HG02885 (cell line): ENCODE measurements around the gene SBNO1.

Experiments used
- ATAC-seq: cut with Tn5 transposase; IDR thresholded peaks from one replicate; pipeline ENCODE4 v1.9.1; 2021; ENCODE audit warnings: mild to moderate bottlenecking; ENCODE audit not compliant: unreplicated experiment, poor library complexity

The SBNO1 gene

DNA sequence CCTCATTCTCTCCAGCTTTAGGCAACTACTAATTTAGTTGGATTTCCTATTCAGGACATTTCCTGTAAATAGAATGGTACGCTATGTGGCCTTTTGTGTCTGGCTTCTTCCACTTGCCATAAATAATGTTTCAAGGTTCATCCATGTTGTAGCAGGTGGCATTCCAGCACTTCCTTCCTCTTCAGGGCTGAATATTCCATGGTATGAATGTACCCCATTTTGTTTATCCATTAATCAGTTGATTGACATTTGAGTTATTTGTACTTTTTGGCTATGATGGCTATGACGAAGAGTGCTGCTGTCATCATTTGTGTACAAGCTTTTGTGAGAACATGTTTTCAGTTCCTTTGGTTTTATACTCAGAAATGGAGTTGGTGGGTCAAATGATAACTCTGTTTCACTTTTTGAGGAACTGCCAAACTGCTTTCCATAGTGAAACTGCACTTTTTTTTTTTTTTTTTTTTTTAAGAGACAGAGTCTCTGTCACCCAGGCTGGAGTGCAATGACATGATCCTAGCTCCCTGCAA is 86.5 kb downstream of the SBNO1 start:
- peak; percentile 52 for ATAC-seq

DNA sequence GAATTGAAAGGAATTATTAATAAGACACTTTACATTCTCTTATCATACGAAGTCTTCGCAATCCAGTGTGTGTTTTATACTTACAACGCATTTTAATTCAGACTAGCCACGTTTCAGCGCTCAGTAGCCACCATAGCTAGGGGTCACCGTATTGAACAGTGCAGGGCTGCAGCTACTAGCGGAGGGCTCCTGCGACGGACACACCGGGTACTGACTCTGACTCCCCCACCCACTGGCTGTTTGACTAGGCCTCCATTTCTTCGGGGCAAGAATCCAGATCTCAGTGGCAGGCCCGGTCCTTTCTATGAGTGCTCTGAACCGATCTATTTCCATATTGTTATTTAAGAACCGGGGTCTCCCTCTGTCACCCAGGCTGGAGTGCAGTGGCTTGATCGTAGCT is 91.5 kb downstream of the SBNO1 start:
- ATAC-seq, result no peak

DNA sequence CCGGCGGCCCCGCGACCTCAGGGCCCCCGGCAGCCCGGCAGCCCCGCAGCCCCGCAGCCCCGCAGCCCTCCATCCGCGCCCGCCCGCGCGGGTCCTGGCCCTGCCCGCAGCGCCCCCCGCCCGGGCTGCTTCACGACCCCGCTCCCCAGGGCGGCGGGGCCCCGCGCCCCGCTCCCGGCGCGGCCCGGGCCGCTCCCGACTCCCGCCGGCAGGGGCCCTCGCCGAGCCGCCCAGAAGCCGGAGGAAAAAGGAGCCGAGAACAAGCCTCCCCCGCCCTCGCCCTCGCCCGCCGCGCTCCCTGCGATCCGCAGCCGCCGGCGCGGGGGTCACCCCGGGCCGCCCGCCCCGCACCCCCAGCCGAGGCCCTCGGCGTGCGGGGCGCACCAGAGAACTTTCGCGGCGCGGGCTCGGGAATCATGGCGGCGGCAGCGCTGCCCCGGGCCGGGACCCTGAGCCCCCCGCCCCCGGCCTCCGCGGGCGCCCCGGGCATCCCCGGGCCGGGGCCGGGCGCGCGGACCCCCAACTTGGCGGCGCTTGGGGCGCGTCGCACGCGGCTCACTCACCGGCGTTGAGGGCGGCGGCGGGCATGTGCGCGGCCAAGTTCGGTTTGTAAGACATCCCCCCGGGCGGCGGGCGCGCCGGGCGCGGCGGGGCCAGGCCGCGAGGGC is 93.5 kb downstream of the SBNO1 start:
- ATAC-seq, result peak; percentile 63

DNA sequence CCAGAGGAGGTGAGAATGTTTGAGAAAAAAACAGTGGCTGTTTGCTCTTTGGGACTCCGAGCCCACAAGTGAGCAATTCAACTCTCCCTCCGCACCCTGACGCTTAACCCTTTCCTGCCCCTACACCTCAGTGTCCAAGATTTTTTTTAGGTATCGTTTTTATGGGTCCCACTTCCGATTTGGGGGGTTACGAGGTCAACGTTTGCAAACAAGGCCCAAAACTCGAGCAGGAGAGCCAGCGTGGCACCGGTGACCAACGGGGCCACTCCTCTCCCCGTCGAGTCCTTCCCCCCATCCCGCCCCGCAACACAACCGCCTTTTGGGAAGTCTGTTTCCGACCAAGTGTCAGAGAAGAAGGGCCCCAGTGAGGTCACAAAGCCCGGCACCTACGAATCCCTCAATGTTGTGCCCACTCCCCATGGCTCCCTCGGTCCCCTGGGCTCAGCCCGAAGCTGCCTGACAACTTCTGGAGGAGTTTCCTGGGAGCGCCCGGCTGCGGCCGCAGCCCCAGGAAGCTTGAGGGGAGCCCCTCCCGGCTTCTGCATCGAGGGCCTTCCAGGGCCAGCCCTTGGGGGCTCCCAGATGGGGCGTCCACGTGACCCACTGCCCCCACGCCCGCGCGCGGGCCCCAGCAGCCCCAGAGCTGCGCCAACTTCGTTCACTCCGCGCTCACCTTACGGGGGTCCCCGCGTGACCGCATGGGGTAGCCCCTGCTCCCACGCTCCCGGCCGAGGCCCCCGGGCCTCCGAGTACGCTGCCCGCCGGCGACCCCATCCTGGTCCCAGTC is 94.2 kb downstream of the SBNO1 start:
- no peak for ATAC-seq

DNA sequence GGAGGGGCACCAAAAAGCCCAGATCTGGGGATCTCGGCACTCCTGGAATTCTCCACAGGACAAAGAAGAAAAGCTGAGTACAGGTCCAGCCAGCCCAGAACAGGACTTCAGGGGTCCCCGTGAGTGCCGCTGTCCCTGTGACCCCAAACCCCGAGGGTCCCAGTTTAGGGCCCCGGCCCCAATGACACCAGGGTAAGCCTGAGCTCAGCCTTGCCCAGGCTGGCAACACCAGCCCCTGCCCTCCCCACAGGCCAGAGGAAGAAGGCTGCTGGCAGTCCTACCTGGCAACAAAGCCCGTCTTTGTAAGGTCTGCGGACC is 94.8 kb downstream of the SBNO1 start:
- no peak for ATAC-seq

DNA sequence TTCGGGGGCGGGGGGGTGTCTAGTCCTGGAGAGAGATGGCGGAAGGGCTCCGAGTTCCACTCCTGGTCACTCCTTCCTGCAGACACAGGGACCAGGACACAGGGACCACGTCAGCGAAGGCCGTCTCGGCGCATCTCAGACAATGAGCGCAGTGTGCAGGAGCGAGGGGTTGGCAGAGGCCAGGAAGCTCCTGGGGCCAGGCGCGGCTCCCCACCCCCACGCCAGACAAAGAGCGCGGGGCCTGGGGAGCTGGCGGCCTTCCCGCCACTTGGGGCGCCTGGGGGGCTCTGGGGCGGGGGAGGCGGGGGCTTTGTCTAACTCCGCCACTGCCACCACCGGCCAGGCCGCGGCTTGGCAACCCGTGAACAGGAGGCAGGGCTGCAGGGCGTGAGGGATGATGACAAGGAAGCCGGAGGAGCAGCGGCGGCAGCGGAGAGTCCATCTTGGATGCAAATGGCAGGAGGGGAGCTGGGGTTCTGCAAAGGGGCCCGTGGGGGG is 95.2 kb downstream of the SBNO1 start:
- no peak for ATAC-seq

DNA sequence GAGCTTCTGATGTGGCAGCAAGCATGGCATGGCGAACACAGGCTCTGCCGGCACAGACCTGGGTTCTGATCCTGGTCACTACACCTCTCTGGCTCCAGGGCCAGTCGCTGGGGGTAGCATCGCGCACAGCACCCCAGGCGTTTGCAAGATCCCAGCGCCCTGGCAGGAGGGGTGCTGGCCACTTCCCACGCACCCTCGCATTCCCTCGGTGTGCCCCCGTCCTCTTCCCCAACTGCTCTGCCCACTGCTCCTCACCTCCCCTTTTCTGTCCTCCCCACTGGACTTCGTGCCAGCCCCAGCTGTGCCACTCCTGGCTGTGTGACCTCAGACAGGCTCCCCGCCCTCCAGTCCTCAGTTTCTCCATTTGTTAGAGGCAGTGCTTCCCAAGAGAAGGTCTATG is 95.8 kb downstream of the SBNO1 start:
- no peak for ATAC-seq

DNA sequence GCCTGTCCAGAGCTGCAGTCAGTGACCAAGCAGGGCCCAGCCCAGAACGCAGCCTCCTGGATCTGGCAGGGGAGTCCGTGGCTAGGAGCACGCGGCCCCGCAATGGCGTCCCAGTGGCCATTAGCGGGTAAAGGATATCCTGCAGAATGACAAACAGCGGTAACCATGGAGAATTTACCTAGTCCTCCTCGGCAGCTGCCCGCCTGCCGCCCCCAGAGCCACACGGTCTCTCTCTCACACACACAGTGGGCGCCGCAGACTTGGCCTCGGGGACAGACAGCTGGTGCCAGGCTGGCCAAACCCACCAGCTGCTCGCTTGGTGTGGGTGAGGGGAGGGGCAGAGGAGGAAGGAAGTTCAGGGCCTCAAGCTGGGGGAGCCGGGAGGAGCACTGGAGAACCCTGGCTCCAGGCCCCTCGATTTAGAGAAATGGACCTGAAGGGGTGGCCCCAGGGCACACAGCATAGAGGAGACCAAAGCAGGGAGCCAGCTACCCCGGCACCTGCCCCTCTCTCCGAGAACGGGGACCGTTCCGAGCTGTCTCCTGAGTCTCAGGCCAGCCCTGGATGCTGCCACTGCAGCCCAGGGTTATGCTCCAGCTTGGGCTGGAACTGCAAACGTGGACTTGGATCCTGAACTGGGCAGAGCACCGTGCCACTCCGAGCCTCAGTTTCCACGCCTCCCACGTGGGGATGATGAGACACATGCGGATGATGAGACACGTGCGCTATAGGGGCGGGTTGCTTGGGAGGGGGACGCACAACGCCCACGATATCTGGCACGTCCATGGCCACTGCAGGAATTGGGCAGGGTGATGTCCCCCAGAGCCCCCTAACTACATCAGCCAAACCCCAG is 96.4 kb downstream of the SBNO1 start:
- ATAC-seq, result no peak

DNA sequence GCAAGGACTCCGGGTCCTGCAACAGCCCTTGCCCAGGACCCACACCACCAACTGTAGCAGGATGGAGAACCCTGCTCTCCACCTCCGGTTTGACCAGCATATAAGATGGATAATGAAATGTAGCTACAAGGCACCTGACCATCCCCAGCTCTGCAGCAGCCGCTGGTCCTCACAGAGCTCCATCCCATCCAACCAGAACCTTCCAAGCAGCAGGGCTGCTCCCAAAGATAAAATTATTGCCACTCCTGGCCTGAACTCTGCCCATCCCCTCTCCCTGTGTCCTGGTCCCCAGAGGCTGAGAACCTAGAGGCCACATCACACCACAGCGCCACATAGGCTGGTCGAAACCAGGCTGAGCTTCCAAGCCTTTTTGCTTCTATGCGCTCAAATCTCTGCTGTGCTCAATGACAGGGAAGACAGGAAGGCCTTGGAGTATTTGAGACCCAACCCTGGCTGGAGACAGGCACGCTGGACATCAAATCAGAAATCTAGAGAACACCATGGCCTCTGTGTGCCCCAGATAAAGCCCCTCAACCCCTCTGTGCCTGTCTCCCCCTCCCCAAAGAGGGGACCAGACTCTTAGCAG is 97.2 kb downstream of the SBNO1 start:
- no peak for ATAC-seq

DNA sequence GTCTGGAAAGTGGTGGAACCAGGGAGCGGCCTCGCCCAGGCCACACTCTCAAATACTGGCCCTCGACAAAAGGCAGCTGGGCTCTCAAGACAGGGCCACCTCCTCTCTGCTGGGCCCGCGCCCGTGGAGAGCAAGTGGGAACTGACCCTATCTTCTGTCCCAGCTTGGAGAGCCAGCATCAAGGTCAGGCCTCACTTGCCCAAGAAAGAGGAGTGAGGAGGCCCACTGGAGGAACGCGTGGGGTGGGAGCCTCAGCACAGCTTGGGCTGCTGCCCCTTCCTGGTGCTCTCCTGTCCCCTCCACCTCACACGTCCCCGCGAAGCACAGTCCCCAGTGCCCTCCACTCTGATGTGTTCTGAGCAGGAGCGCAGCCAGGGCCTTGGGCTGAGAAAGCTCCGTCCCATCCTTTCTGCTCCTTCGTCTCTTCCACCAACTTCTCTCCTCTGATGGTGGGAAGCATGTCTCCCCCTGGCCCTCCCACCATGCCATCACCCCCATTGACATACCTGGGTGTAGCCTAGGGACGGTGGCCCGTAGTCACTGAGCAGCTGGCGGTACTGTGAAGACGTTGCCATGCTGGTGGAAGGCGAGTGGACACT is 97.9 kb downstream of the SBNO1 start:
- no peak for ATAC-seq

DNA sequence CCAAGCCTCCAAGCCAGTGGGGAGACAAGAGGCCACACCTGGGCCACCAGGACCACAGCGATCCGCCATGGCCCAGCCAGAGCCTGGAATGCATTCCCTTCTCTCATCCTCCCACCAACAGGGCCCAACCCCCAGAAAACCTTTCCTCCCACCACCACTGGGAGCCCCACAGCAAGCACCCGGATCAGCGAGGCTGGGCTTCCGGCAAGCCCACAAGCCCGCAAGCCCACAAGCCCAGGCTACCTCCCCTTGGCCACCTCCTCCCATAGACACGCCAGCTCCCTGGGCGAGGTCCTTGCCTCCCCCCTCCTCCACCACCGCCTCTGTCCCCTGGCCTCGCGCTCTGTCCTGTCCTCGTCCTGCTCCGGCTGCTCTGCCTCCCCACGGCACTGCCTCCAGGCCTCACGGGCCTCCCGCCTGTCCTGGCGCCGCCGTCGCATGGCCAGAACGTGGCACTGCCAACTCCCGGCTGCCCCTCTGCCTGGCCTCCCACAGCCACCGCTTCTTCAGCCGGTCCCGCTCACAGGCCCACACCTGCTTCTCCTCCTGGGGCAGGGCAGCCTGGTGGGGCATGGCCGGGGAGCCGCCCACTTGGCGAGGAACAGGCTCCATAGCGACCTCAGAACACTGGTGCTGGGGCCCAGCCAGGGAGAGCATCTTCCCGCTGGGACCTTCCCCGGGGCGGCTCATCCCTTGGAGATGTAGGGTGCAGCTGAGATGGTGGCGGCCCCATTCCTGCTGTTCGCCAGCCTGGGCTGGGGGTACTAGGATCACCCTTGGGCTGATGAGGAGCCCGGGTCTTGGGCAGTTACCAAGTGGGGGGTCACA is 98.6 kb downstream of the SBNO1 start:
- no peak for ATAC-seq

DNA sequence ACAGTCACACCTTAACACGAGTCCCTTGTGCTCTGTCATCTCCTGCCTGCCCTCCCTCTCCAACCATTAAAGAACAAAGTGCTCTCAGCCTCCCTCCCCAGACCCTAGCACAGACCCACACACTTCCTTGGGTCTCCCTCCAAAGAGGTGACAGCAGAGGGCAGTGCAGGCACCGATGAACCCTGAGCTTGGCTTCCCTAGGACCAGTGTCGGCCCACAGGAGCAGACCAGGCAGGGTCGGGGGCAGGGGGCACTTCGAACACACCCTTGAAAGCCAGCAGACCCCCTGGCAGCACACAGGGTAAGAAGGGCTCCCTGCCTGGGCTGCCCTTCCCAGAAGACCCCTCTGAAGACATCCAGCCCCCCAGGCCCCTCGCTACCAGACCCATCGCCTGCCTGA is 100.0 kb downstream of the SBNO1 start:
- no peak for ATAC-seq

DNA sequence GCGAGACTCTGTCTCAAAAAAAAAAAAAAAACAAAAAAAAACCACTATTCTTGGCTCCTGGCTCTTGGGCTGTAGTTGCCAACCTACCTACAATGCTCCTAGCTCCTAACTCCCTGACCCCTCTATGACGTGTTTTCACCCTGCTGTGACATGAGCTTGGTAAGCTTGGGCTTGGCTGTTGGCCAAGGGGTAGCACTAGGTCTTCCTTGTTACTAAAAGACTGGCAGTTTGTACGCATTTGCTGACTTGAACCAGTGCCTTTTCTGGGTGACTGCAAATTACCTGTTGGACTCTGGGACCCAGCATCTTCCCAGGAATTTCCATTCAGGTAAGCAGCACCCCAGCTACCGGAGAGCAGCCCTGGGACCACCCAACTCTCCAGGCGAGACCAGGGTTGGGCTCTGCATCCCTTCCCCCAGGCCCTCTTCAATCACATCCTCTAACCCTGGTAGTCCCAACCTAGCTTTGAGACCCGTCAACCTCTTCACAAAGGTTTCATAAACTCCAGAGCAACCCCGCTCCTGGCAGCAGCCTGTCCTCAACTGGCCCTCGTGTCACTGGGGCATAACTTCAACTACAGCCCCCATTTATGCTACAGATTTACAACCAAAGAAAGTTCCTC is 101.3 kb downstream of the SBNO1 start:
- ATAC-seq, result no peak

DNA sequence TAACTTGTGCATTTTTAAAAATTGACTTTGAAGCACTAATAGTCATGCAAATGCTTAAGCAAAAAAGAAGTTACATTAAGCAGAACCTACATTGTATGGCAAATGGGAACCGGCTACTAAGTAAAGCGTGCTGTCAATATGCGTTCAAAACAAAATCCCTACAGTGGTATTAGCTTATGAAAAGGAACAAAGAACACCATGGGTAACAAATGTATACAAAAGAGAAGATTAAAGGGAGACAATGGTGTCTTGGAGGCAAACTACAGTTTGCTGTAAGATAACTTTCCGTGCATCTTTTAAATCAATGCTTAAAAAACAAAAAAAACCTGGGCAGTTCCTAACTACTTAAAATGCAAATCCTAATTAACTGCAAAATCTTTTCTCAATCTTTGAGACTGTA is 103.5 kb downstream of the SBNO1 start:
- no peak for ATAC-seq

DNA sequence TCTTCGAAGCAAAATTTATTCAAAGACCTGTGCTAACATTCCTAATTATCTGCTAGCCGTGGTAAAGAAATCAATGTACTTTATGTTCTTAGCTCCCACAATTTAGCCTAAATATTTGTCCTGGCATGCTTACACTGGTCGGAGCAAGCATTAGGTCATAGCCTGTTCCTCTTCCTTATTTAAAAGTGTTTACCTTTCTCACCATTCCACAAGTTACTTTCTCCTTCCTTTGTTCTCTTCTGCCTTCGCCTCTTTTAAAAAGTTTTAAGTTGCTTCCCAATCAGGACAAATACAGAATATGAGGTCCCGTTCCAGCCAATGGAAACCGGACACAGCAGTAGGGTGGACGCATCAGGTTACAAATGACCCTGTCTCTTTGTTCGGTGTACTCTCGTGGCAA is 104.6 kb downstream of the SBNO1 start:
- ATAC-seq, result no peak

DNA sequence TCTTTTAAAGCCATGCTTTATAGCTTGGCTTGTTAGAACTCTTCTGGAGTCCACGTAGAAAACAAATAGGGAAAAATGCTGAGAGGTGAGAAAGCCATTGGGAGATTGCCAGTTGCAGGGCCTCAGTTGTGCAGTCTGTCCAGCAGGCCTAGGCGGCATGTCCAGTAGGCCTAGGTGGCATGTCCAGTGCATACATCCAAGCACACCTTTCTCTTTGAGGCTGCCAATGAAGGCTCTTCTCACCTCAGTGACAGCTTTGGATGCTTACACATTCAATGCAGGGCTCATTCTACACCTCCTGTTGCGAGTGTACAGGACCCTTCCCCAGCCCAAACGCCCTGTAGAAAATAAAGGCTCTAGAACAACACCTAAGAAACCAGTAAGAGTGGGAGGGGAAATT is 106.1 kb downstream of the SBNO1 start:
- no peak for ATAC-seq

DNA sequence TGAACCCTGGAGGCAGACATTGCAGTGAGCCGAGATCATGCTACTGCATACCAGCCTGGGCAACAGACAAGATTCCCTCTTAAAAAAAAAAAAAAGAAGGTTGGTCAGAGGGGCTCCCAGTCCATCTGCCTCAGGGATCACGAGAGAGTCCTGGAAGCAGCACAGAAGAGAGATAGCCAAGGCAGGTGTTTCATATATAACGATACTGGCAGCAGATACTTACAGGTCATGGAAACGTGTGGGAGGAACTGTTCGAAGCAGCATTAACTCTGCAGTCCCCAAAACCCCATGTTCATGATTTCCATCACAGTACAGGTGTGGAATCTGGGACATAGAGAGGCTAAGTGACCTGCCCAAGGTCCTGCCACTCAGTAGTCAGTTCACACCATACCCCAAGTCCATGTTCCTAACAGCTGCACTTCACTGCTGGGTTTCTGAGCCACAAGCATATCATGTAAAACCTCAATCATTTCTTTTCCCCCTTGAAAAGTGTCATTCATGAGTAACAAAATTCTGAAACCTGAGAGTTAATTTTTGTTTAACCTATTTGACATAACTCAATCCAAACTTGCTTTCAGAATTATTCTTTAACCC is 109.7 kb downstream of the SBNO1 start:
- ATAC-seq, result no peak

DNA sequence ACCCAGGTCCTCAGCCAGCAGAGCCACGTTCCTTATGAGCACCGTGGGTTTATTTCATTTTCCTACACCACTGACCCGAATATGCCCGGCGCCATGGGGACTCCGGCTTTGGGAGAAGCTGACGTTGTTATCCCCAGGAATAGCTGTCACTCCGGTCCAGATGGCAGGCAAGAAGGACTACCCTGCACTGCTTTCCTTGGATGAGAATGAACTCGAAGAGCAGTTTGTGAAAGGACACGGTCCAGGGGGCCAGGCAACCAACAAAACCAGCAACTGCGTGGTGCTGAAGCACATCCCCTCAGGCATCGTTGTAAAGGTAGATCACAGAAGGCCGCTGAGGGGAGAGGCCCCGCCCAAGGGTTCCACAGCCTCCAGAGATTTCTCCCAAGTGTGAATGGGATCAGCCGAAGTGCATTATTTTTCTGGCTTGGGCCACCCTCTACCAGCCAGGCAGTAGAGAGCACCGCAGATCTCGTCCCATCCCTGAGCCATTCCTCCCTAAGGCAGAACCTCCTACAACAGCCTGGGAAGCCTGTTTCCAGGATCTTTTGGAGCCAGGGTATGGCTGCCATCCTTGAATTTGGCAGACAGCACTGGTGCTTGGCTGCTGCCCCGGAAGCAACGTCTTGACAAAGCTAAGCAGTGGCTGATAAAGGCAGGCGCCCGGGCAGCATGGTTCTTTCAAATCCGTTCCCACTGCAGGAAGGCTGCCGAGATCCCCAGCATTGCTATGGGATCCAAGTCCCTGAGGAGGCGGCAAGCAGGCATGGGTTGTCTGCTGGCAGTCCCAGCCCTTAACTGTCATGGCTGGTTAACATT is 110.8 kb downstream of the SBNO1 start:
- ATAC-seq, result no peak
